LoVo (cell line): ENCODE measurements around the gene USH1C.

ENCODE experiments used
- DNase-seq: peaks from one replicate; pipeline ENCODE4 v3.0.0-alpha.2; 2016; ENCODE audit warnings: low spot score

The USH1C gene

GRCh38 chr11:17526326-17526725 is 17.9 kb downstream of the USH1C start:
- DNase-seq, result no peak

GRCh38 chr11:17525570-17525969 is 18.6 kb downstream of the USH1C start:
- DNase-seq, result no peak

GRCh38 chr11:17524221-17524620 is 20.0 kb downstream of the USH1C start:
- no peak for DNase-seq

- DNase-seq, result no peak
Observed at GRCh38 chr11:17522655-17523054, 21.6 kb downstream of the USH1C start.

GRCh38 chr11:17521106-17521900 is 22.9 kb downstream of the USH1C start:
- DNase-seq, result no peak

GRCh38 chr11:17519061-17519885 is 24.9 kb downstream of the USH1C start:
- no peak for DNase-seq

- DNase-seq, result no peak
Observed at GRCh38 chr11:17518366-17518765, 25.9 kb downstream of the USH1C start.

GRCh38 chr11:17517186-17517585 is 27.0 kb downstream of the USH1C start:
- DNase-seq, result no peak

- no peak for DNase-seq
Observed at GRCh38 chr11:17516551-17517150, 27.6 kb downstream of the USH1C start.

GRCh38 chr11:17515443-17516176 is 28.6 kb downstream of the USH1C start:
- no peak for DNase-seq

- no peak for DNase-seq
Observed at GRCh38 chr11:17514476-17514875, 29.7 kb downstream of the USH1C start.

- no peak for DNase-seq
Observed at GRCh38 chr11:17513853-17514252, 30.4 kb downstream of the USH1C start.

- DNase-seq, result no peak
Observed at GRCh38 chr11:17512101-17512500, 32.1 kb downstream of the USH1C start.

- no peak for DNase-seq
Observed at GRCh38 chr11:17511571-17511970, 32.6 kb downstream of the USH1C start.

GRCh38 chr11:17510507-17511206 is 33.6 kb downstream of the USH1C start:
- DNase-seq, result no peak

- no peak for DNase-seq
Observed at GRCh38 chr11:17508791-17509190, 35.4 kb downstream of the USH1C start.

GRCh38 chr11:17508306-17508705 is 35.9 kb downstream of the USH1C start:
- no peak for DNase-seq

GRCh38 chr11:17507773-17508172 is 36.4 kb downstream of the USH1C start:
- DNase-seq, result no peak

- DNase-seq, result no peak
Observed at GRCh38 chr11:17506942-17507341, 37.3 kb downstream of the USH1C start.

GRCh38 chr11:17506314-17506713 is 37.9 kb downstream of the USH1C start:
- DNase-seq, result no peak

- no peak for DNase-seq
Observed at GRCh38 chr11:17505146-17505545, 39.1 kb downstream of the USH1C start.
